ENCODE measurements around the gene NDUFB7.
"Not testable (repeated sequence)": the region's sequence is repeated elsewhere in the genome, so short reads cannot be mapped to it uniquely, and the experiment has no call there.

The NDUFB7 gene

DNA sequence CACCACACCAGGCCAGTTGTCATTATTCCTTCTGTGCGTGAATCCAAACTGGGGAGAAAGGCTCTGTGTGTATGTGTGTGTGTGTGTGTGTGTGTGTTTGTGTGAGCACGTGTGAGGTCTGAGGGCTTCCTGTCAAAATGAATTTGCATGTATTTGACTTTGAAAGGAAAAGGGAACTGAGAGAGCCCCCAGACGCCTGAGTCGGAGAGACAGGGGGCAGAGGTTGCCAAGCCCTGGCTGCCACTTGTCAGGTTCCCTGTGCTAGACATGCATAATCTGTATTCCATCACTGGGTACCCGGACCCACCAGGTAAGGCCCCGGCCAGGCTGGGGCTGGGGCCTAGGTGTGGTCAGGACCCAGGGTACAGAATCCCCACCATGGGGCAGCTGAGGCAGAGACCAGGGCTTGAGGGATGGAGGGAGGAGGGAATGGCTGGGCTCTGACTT is 11.1 kb upstream of the NDUFB7 start, which contains the start of gene CLEC17A:
CLEC17A (plus strand) TSS at position 191 of the 447 bp plus-strand sequence; CDS start at position 268, 77 bp downstream.
- H3K27me3 Mint-ChIP-seq = no peaks in the 10 kb centered on the region
- peak; percentile 80 for ATAC-seq
- H3K36me3 Mint-ChIP-seq = peaks cover 38% of the 10 kb centered on the region
- peaks cover 3% of the 10 kb centered on the region for H3K9me3 Mint-ChIP-seq
- H3K27ac Mint-ChIP-seq = peak within 1 kb of the TSS; percentile 97
- H3K4me1 Mint-ChIP-seq = peaks cover 81% of the 10 kb centered on the region
- H3K4me3 Mint-ChIP-seq = peak within 1 kb of the TSS; percentile 100

DNA sequence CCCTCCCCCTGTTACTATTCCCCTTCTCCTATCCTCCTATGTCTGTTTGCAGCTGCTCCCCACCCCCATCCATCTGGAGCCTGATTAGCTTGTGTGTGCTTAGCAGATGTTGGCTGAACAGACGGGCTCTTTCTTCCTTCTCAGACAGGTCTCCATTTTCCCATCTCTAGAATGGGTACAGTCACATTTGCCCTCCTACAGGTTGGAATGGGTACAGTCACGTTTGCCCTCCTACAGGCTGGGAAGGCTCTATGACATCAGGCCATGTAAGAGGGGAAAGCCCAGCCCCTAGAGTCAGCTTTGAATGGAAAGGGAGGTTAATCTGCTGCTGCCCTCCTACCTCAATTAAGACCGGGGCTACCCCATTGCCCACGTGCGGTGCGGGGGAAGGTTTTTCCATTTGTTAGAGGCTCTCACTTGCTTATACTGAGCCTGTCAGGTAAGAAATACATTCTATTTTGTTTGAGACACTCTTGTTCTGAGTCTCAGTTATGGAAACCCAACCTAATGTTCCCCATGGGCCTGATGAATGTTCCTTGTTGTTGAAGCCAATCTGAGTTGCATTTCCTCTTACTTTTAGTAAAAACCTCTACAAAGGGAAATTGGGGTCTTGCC is 8.9 kb upstream of the NDUFB7 start:
- H3K27ac Mint-ChIP-seq = peak overlapping the region; percentile 97
- H3K36me3 Mint-ChIP-seq = peaks cover 21% of the 10 kb centered on the region
- H3K4me3 Mint-ChIP-seq = peak overlapping the region; percentile 57
- ATAC-seq = peak; percentile 55
- peaks cover 83% of the 10 kb centered on the region for H3K4me1 Mint-ChIP-seq
- H3K27me3 Mint-ChIP-seq = no peaks in the 10 kb centered on the region
- H3K9me3 Mint-ChIP-seq = peaks cover 3% of the 10 kb centered on the region

DNA sequence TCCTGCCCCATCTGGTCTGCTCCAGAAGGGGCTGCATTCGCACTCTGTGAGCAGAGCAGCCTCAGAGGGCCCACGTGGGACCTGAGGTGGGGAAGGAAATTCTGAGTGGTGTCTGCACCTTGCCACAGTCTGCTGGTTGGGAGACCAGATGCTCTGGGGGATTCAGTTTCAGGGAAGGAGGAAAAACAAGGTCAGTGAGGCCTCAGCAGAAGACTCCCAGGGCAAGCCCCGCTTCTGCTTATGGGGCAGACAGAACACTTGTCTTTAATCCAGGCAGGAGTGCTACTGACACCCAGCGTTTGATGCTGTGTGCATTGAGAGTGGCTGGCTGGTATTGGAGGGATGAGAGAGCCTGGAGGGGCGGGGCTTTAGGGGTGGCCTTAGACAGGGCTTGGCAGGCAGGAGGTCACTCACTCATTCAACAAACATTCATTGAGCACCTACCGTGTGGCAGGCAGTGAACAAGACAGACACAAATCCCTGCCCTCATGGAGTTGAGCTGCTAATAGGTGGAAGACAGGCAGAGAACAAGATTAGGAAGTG is 6.1 kb upstream of the NDUFB7 start:
- Mint-ChIP-seq H3K4me3 (peak overlapping the region; percentile 39), H3K27me3 (no peaks in the 10 kb centered on the region), H3K4me1 (peaks cover 83% of the 10 kb centered on the region), H3K27ac (peak overlapping the region; percentile 87), H3K36me3 (peaks cover 6% of the 10 kb centered on the region), H3K9me3 (peaks cover 3% of the 10 kb centered on the region)
- peak; percentile 85 for ATAC-seq

DNA sequence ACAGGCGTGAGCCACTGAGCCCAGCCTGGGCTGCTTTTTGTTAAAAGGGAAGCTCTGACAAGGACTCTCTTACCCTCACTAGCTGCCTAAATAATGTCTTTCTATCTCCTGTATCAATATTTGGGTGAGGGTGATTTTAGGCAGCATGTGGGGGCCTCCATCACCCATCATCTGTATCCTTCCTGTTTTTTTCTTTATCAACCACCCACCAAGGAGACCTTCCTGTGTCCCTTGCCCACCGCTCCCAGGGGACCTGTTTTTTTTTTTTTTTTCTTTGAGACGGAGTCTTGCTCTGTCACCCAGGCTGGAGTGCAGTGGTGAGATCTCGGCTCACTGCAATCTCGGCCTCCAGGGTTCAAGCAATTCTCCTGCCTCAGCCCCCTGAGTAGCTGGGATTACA is 5.4 kb upstream of the NDUFB7 start:
- peak overlapping the region; percentile 87 for H3K27ac Mint-ChIP-seq
- H3K36me3 Mint-ChIP-seq = peaks cover 5% of the 10 kb centered on the region
- peaks cover 3% of the 10 kb centered on the region for H3K9me3 Mint-ChIP-seq
- H3K4me1 Mint-ChIP-seq = peaks cover 76% of the 10 kb centered on the region
- H3K4me3 Mint-ChIP-seq = peak overlapping the region; percentile 30
- no peaks in the 10 kb centered on the region for H3K27me3 Mint-ChIP-seq
- peak; percentile 45 for ATAC-seq

- Mint-ChIP-seq H3K36me3 (peaks cover 5% of the 10 kb centered on the region), H3K4me1 (peaks cover 72% of the 10 kb centered on the region), H3K27ac (peak overlapping the region; percentile 87), H3K9me3 (peaks cover 3% of the 10 kb centered on the region), H3K4me3 (no peak overlapping the region), H3K27me3 (no peaks in the 10 kb centered on the region)
- ATAC-seq = no peak
These were observed 4.5 kb upstream of the NDUFB7 start for GRCh38 chr19:14576363-14576762.

GRCh38 chr19:14575428-14575980 is 3.6 kb upstream of the NDUFB7 start:
- Mint-ChIP-seq H3K27me3 (no peaks in the 10 kb centered on the region), H3K27ac (peak overlapping the region; percentile 87), H3K36me3 (peaks cover 2% of the 10 kb centered on the region), H3K9me3 (peaks cover under 1% of the 10 kb centered on the region), H3K4me3 (peak overlapping the region; percentile 32), H3K4me1 (peaks cover 70% of the 10 kb centered on the region)
- no peak for ATAC-seq

DNA sequence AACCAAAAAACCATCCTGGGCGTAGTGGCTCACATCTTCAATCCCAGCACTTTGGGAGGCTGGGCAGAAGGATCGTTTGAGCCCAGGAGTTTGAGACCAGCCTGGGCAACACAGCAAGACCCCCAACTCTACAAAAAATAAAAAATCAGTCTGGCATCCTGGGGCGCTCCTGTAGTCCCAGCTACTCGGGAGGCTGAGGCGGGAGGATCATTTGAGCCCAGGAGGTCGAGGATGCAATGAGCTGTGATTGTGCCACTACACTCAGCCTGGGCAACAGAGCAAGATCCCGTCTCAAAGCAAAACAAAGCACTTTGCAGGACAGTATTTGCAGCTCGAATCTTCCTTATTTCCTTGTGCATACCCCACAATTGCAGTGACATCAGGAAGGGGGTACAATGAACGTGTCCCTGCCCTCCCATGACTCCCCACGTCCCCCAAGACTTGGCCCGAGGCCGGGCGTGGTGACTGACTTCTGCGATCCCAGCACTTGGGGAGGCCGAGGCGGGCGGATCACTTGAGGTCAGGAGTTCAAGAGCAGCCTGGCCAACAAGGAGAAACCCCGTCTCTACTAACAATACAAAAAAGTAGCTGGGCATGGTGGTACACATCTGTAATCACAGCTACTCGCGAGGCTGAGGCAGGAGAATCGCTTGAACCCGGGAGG is 870 bp downstream of the NDUFB7 start:
- Mint-ChIP-seq H3K27ac (peak overlapping the region; percentile 95), H3K4me3 (peak overlapping the region; percentile 96), H3K4me1 (peaks cover 75% of the 10 kb centered on the region), H3K36me3 (peaks cover 24% of the 10 kb centered on the region), H3K27me3 (no peaks in the 10 kb centered on the region), H3K9me3 (no peaks in the 10 kb centered on the region)
- ATAC-seq = no peak

GRCh38 chr19:14567079-14567478 is 4.8 kb downstream of the NDUFB7 start:
- Mint-ChIP-seq H3K27me3 (no peaks in the 10 kb centered on the region), H3K9me3 (no peaks in the 10 kb centered on the region), H3K36me3 (peaks cover 46% of the 10 kb centered on the region), H3K4me1 (peaks cover 60% of the 10 kb centered on the region), H3K27ac (peak overlapping the region; percentile 59), H3K4me3 (no peak overlapping the region)
- no peak for ATAC-seq

GRCh38 chr19:14566712-14567077 is 5.2 kb downstream of the NDUFB7 start:
- H3K4me3 Mint-ChIP-seq = no peak overlapping the region
- H3K4me1 Mint-ChIP-seq = peaks cover 63% of the 10 kb centered on the region

DNA sequence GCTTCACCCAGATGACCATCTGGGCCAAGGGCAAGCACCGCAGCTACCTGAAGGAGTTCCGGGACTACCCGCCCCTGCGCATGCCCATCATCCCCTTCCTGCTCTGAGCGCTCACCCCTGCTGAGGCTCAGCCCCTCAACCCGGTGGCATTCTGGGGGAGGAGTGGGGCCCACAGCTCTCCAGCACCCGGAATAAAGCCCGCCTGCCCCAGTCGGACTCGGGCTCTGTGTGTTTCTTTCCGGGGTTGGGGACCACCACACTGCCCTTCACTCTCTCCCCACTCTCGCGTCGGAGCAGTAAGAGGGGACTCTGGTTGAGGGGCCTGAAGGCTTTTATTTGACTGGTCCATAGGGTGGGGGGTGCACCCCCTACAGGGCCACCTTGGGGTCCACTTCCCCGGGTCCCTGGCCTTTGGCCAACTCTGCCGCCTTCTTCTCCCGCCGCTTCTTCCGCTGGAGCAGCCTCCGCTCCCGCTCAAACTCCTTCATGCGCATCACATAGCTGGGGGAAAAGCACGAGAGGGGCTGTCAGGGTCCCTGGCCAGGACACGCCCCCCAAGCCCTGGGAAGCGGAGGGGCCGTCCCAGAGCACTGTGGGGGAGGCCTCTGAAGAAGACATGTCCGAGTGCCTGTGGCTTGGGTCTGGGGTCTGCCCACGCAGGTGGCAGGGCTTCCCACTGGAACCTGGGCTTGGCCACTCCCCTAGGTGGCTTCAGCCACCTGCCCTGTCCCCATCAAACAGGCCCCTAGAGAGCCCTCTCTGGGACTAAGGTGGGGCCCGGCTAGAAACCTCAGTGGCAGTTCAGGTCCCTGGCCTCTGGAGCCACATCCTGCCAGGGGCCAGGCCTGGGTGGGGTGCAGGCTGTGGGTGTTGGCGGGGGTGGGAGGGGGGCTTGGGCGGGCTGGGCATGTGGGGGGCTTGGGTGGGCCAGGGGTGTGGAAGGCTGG is 5.8 kb downstream of the NDUFB7 start:
- no peak overlapping the region for H3K4me3 Mint-ChIP-seq
- no peak for ATAC-seq

More at GRCh38 chr19:14566712-14567077, 5.2 kb downstream of the NDUFB7 start:
- Mint-ChIP-seq H3K27ac (peak overlapping the region; percentile 59), H3K9me3 (no peaks in the 10 kb centered on the region), H3K36me3 (peaks cover 46% of the 10 kb centered on the region), H3K27me3 (no peaks in the 10 kb centered on the region)
- ATAC-seq = no peak

DNA sequence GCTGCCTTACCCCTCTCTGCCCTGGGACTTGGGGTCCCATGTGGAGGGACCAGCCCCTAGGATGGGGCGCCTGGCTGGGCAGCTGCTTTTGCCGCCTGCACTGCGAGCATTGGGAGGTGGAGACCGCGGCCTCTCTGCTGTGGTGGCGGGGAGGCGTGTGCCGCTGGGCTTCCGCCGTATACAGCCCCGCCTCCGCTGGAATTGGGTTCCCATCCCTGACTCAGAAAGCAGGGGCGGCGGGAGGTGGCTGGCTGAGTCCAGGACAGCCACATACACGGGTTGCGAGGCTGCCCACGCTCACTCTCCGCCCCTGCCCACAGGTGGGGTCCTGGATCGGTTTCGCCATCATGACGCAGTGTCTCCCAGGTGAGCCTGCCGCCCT is 6.6 kb downstream of the NDUFB7 start:
- Mint-ChIP-seq H3K4me1 (peaks cover 60% of the 10 kb centered on the region), H3K4me3 (no peak overlapping the region), H3K36me3 (peaks cover 46% of the 10 kb centered on the region), H3K27me3 (no peaks in the 10 kb centered on the region), H3K27ac (no peak overlapping the region), H3K9me3 (no peaks in the 10 kb centered on the region)
- ATAC-seq = no peak

More for the DNA sequence above, 5.8 kb downstream of the NDUFB7 start:
- peaks cover 61% of the 10 kb centered on the region for H3K4me1 Mint-ChIP-seq
- no peaks in the 10 kb centered on the region for H3K9me3 Mint-ChIP-seq
- H3K27me3 Mint-ChIP-seq = no peaks in the 10 kb centered on the region
- peaks cover 46% of the 10 kb centered on the region for H3K36me3 Mint-ChIP-seq
- no peak overlapping the region for H3K27ac Mint-ChIP-seq

GRCh38 chr19:14564652-14565297 is 7.1 kb downstream of the NDUFB7 start:
- ATAC-seq = peak; percentile 7
- not testable (repeated sequence) for H3K4me3 Mint-ChIP-seq, H3K27ac Mint-ChIP-seq, H3K9me3 Mint-ChIP-seq, H3K27me3 Mint-ChIP-seq
- peaks cover 46% of the 10 kb centered on the region for H3K36me3 Mint-ChIP-seq
- peaks cover 58% of the 10 kb centered on the region for H3K4me1 Mint-ChIP-seq

GRCh38 chr19:14563989-14564651 is 7.7 kb downstream of the NDUFB7 start:
- Mint-ChIP-seq H3K4me1 (peaks cover 52% of the 10 kb centered on the region), H3K27ac (no peak overlapping the region), H3K4me3 (no peak overlapping the region), H3K27me3 (no peaks in the 10 kb centered on the region), H3K9me3 (no peaks in the 10 kb centered on the region), H3K36me3 (peaks cover 46% of the 10 kb centered on the region)
- ATAC-seq = peak; percentile 56

- Mint-ChIP-seq H3K4me1 (peaks cover 49% of the 10 kb centered on the region), H3K27me3 (no peaks in the 10 kb centered on the region), H3K36me3 (peaks cover 40% of the 10 kb centered on the region), H3K27ac (no peak overlapping the region), H3K9me3 (no peaks in the 10 kb centered on the region), H3K4me3 (no peak overlapping the region)
- no peak for ATAC-seq
These were observed 8.3 kb downstream of the NDUFB7 start for GRCh38 chr19:14563590-14563926.

Measured in stimulated activated memory B cell treated with anti-CD40 and anti-IgM and Interleukin-4, amounts not matched to agents 10 μg/mL and 1 μg/mL and 100 μg/mL, for 72 hours (primary cell).